ENCODE results near the gene GPS1.

The GPS1 gene

DNA sequence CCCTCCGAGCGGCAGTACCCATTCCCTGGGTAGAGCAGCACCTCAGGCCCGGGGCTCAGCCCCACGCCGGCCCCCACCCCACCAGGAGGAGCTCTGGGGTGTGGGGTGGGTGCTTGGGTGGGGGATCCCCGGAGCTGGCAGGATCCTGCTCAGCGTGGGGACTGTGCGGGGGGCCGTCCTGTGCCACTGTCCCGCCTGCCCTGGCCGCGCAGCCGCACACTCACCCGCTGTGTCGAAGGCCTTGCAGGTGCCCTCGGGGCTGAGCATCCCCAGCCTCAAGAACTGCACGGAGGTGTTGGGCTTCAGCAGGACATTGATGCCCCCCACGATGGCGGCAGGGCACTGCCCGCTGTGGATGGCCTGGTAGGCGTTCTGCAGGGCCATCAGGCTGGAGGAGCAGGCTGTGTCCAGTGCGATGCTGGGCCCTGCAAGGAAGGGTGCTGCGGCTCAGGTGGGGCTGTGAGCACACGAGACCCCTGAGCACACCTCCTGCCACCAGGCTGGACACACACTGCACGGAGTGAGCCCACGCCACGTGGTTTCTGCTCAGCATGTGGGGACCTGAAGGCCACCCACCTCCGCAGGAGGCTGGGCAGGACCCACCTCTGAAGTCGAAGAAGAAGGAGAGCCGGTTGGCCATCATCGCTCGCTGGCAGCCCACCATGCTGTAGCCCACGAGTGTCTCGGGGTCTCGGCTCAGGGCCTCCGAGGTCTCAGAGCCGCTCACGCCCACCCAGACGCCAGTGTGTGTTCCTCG is 41.5 kb downstream of the GPS1 start:
- no peak for DNase-seq

DNA sequence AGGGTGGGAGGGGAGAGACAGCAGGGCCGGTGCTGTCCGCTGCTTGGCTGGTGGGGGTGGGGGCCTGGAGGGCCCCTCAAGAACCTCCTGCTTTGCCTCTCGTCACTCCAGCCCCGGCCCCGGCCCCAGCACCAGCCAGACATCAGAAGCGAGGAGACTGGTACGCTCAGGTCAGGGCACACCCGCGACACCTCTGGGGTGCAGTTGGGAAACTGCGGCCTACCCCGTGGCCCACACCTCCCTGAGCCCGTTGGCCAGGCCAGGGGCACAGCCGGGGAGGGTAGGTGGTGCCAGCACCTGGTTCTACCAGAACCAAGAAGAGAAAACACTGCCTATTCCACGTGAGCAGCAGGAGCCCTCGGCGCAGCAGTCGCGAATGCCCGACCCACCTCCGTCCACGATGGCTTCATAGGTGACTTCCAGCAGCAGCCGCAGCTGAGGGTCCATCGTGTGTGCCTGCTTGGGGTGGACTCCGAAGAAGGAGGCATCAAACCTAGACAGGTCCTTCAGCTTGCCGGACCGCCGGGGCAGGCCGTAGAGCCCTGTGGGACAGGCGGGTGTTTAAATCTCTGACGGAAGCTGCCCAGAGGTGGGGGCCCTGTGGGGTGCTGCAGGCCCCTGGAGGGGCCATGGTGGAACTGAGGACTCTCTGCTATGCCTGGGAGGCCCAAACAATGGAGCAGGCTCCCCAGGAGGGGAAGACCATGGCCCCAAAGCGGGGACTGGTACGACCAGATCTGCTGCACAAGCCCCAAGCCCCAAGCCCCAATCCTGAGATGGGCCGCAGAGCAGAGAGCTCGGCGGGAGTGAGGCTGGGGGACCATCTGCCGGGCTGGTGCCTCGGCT is 43.5 kb downstream of the GPS1 start:
- DNase-seq, result no peak

DNA sequence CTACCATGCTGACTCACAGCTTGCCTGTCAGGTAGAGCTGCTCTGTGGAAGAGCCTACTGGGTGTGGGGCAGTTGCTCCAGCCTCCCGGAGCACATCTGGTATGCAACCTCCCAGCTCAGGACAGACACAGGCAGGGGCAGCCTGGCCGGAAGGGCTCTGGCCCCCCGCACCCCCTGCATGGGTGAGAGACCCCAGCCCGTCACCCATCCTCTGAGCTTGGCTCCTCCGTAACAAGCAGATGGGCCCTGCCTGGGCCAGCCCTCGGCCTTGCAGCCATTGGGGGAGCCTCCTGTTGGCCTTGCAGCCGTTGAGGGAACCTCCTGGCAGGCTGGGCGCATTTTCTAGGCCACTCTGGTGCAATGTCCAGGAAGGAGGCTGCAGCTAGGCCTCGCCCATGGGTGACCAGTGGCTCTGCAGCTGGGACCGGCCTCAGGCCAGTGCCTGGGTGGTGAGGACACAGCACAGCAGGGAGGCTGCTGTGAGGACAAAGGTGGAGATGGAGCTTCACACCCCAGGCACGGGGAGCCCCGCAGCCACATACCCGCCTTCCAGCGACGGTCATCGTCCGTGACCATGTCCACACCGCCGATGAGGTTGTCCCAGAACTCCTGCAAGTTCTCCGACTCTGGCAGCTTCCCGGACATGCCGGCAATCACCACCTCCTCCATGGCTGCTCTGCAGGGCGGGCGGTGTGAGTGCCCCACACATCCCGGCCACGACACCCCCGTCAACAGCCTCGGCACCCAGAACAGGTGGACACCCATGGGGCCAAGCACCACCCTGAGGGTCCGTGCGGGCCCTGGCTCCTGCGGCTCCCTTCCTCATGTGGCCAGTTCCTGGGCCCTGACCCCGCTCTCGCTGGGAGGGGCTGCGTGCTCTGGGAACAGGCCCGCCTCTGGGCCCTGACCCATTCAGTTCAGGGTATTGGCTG is 44.3 kb downstream of the GPS1 start:
- no peak for DNase-seq

- no peak for DNase-seq
These were observed 45.0 kb downstream of the GPS1 start for GRCh38 chr17:82096709-82097183.

DNA sequence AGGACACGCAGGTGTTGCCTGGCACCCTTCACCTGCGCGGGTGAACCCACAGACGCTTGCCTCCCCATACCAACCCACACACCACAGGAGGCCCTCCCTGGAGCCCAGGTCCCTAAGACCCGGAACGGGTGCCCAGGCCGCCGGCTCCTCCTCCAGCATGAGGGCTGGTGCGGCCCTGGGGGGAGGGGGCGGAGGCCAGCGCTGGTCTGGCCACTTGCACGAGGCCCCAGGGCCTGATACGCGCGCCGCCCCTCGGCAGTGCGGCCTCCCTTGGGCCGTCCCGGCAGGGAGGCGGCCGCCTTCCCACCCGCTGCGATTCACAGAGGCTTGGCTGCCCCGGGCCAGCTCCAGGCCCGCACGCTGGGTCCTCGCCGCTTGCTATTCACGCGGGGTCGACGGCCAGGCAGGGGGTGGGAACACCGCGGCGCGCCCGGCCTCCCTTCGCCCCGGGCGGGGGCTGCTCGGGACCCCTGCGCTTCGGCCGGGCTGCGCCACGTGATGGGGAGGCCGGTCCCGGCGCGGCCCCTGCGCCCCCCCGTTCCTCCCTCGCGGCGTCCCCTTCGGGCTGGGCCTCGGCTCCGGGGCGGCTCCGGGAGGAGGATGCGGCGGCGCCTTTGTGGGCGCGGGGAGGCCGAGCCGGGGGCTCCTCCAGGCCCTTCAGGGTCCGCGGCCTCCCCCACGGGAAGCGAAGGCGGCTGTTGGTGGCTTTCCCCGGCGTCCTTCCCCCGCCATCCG is 45.7 kb downstream of the GPS1 start:
- no peak for DNase-seq

DNA sequence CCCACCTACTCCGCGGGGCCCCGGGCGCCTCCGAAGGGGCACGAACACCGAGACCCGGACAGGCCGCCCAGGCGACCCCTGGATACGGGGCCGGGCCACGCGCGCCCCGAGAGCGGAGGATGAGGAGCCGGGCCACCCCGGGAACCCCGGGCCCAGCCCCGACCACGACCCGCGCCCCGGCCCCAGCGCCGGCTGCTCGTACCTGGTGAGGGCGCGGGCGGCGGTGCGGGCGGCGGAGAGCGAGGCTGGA is 46.1 kb downstream of the GPS1 start:
- DNase-seq, result no peak

GRCh38 chr17:82098169-82098938 is 46.7 kb downstream of the GPS1 start, which contains the start of gene FASN:
TSS of gene FASN (minus strand) at chr17:82098236. CDS start at chr17:82096445, 1,791 bp downstream.
- DNase-seq, result peak; percentile 95

- DNase-seq, result no peak
These were observed 47.5 kb downstream of the GPS1 start for GRCh38 chr17:82098939-82099763.

GRCh38 chr17:82100502-82101298 is 49.0 kb downstream of the GPS1 start:
- no peak for DNase-seq

DNA sequence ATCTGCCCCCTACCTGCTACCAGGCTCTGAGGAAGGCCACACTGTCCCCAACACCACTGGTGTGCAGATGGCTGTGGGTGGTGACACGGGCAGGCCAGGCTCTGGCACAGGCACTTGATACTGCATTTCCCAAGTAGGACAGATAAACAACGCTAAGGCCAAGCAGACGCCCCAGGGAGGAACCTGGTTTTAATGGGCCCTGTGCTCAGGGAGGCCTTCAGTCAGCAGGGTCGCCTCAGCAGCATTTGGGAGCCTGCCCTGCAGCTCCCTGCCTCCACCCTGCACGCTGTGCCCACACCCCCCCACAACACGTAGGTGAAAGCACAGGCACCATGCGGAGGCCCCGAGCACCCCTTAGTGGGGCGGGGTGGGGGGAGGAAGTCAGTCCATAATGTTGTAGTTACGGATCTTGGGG is 49.6 kb downstream of the GPS1 start:
- DNase-seq, result no peak

DNA sequence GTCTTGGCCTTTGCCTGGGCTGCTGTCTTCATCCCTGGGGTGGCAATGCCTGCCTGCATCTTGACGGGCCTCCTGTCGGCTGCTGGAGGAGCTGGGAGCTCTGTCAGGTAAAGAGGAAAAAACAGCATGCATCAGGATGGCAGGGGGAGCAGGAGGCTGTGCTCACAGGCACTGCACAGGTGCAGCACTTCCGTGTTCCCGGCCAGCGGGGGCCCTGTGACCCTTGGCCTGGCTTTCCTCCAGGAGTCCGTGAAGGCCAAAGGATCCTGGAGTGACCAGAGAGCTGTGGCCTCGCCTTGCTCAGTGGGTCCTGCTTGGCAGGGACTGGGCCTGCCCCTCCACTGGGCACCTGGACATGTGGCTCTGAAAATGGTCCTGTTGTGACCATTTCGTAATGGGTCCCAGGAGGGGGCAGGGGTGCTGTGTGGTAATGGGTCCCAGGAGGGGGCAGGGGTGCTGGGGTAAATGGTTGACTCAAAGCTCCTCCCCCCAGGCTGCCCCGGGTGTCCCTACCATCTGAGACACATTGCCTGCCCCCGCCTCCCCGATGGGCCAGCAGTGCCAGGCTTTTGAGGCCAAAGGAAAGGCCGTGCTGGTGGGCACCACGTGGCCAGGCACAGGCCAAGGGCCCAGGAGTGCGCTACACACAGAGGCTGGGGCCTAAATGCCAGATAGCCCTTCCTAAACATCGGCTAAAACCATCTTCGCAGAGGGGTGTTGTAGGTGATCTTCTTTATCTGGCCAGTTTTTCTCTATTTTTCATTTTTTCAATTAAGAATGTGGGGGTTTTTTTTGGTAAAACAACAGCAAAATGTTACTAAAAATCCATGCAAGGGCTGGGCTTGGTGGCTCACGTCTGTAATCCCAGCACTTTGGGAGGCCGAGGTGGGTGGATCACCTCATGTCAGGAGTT is 50.3 kb downstream of the GPS1 start:
- no peak for DNase-seq

- no peak for DNase-seq
These were observed 52.1 kb downstream of the GPS1 start for GRCh38 chr17:82103553-82104451.

DNA sequence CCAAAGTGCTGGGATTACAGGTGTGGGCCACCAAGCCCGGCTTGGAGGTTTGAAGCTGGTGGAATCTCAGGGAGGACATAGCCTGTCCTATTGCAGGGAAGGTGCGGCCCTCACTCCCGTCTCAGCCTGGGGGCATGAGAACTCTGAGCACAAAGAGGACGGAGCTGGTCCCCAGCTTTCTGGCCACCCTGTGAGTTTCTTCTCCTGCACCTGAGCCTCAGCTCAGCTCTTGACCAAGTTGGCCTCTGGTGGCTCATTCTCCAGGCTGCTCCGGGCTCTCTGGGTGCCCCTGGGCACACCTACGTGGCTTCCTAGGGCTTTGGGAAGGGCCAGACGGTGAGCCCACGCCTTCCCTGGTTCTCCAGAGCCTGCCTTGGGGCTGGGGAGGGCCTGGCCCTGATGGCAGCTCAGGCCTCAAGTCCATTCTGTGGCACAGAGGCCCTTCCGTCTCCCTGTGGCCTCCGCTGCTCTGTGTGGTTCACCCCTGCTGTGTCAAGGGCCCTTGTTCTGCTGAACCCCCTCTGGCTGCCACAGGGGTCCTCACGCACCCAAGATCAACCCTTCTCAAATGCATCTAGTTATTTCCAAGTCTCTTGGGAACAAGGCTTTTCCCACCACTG is 53.2 kb downstream of the GPS1 start:
- DNase-seq, result no peak

- DNase-seq, result no peak
These were observed 53.8 kb downstream of the GPS1 start for GRCh38 chr17:82105417-82105881.

- DNase-seq, result peak; percentile 66
These were observed 54.4 kb downstream of the GPS1 start for GRCh38 chr17:82105882-82106687.

GRCh38 chr17:82106688-82107305 is 55.1 kb downstream of the GPS1 start:
- DNase-seq, result no peak

All from CD4-positive, alpha-beta T cell treated with Interferon gamma for 1 hour (primary cell).